ENCODE results near the gene RHBDF1. TPM values are rescaled to one million over a fixed set of nuclear protein-coding genes. Genes with fewer than 3 reads are reported as not detected.

Gene RHBDF1
- total and polyA plus RNA-seq, 3 experiments from 2014 or later = 0.53 to 0.59 TPM; not detected in 1

- H3K4me3 Mint-ChIP-seq = no peak overlapping the region
- peaks cover 7% of the 10 kb centered on the region for H3K4me1 ChIP-seq (ENCODE audit: insufficient read depth, low read length)
- no peaks in the 10 kb centered on the region for H3K9me3 Mint-ChIP-seq
- peak overlapping the region in 1 of 8 donors; percentile 33 for H3K27ac Mint-ChIP-seq
- no peak overlapping the region for H3K27ac ChIP-seq (ENCODE audit: low read depth, low read length)
- no peak for DNase-seq
- H3K36me3 Mint-ChIP-seq = peaks cover 0 to 54% (median 2%) of the 10 kb centered on the region in 3 donors
- peaks cover 6 to 7% (median 6%) of the 10 kb centered on the region in 3 donors for H3K4me1 Mint-ChIP-seq
- no peak overlapping the region for H3K4me3 ChIP-seq (ENCODE audit: low read length)
- peaks cover 0 to under 1% of the 10 kb centered on the region in 2 donors for H3K27me3 Mint-ChIP-seq
- no peaks in the 10 kb centered on the region for H3K27me3 ChIP-seq (ENCODE audit: insufficient read depth, low read length, poor library complexity, severe bottlenecking)
- H3K9me3 ChIP-seq (ENCODE audit: low read length) = no peaks in the 10 kb centered on the region
- ChIA-PET POLR2A (no interaction called here), CTCF (interaction anchor here (1.7 kb wide), 1 partner anchor 24 kb away, joined by 7 read pairs; no protein-coding TSS in a partner anchor)
- no peaks in the 10 kb centered on the region for H3K36me3 ChIP-seq (ENCODE audit: insufficient read depth, low read length)
These were observed 17.2 kb upstream of the RHBDF1 start for GRCh38 chr16:89391-90302.

- no peaks in the 10 kb centered on the region for H3K36me3 ChIP-seq (ENCODE audit: insufficient read depth, low read length)
- CTCF ChIA-PET = interaction anchor here (1.7 kb wide), 1 partner anchor 23 kb away, joined by 7 read pairs; no protein-coding TSS in a partner anchor
These were observed 16.2 kb upstream of the RHBDF1 start for GRCh38 chr16:88613-89012.

GRCh38 chr16:86483-86952, 14.1 kb upstream of the RHBDF1 start:
- POLR2A ChIA-PET = no interaction called here
- Mint-ChIP-seq H3K36me3 (peaks cover 0 to 52% (median 2%) of the 10 kb centered on the region in 3 donors), H3K4me1 (peaks cover 24 to 29% (median 24%) of the 10 kb centered on the region in 3 donors)

More at GRCh38 chr16:88613-89012, 16.2 kb upstream of the RHBDF1 start:
- Histone ChIP-seq H3K27me3 (ENCODE audit: insufficient read depth, low read length, poor library complexity, severe bottlenecking) (no peaks in the 10 kb centered on the region), H3K27ac (ENCODE audit: low read depth, low read length) (no peak overlapping the region), H3K9me3 (ENCODE audit: low read length) (no peaks in the 10 kb centered on the region), H3K4me3 (ENCODE audit: low read length) (no peak overlapping the region), H3K4me1 (ENCODE audit: insufficient read depth, low read length) (peaks cover 17% of the 10 kb centered on the region)
- Mint-ChIP-seq H3K9me3 (no peaks in the 10 kb centered on the region), H3K36me3 (peaks cover 0 to 60% (median 2%) of the 10 kb centered on the region in 3 donors), H3K4me3 (no peak overlapping the region), H3K4me1 (peaks cover 16 to 17% (median 16%) of the 10 kb centered on the region in 3 donors), H3K27ac (no peak overlapping the region), H3K27me3 (peaks cover 0 to 1% of the 10 kb centered on the region in 2 donors)
- DNase-seq = no peak
- POLR2A ChIA-PET = interaction anchor here (0.6 kb wide), 1 partner anchor 335 kb away, joined by 8 read pairs; no protein-coding TSS in a partner anchor

GRCh38 chr16:85865-86264, 13.4 kb upstream of the RHBDF1 start:
- no peak overlapping the region for H3K4me3 ChIP-seq (ENCODE audit: low read length)
- no peaks in the 10 kb centered on the region for H3K9me3 Mint-ChIP-seq
- H3K27ac Mint-ChIP-seq = peak overlapping the region in 5 of 8 donors; percentile 29 to 82 (median 47)
- peaks cover 19% of the 10 kb centered on the region for H3K4me1 ChIP-seq (ENCODE audit: insufficient read depth, low read length)
- H3K4me1 Mint-ChIP-seq = peaks cover 24 to 29% (median 24%) of the 10 kb centered on the region in 3 donors
- H3K27me3 Mint-ChIP-seq = peaks cover 0 to 1% of the 10 kb centered on the region in 2 donors
- H3K4me3 Mint-ChIP-seq = no peak overlapping the region
- no peak for DNase-seq
- H3K27me3 ChIP-seq (ENCODE audit: insufficient read depth, low read length, poor library complexity, severe bottlenecking) = no peaks in the 10 kb centered on the region
- H3K27ac ChIP-seq (ENCODE audit: low read depth, low read length) = no peak overlapping the region
- peaks cover 0 to 52% (median 2%) of the 10 kb centered on the region in 3 donors for H3K36me3 Mint-ChIP-seq
- no peaks in the 10 kb centered on the region for H3K36me3 ChIP-seq (ENCODE audit: insufficient read depth, low read length)
- ChIA-PET POLR2A (no interaction called here), CTCF (interaction anchor here (1.0 to 5.0 kb wide), 3 partner anchors 11 to 20 kb away, joined by 3 to 25 read pairs (median 21); no protein-coding TSS in a partner anchor)
- H3K9me3 ChIP-seq (ENCODE audit: low read length) = no peaks in the 10 kb centered on the region

More at GRCh38 chr16:86483-86952, 14.1 kb upstream of the RHBDF1 start:
- Mint-ChIP-seq H3K4me3 (no peak overlapping the region), H3K9me3 (no peaks in the 10 kb centered on the region), H3K27me3 (peaks cover 0 to 1% of the 10 kb centered on the region in 2 donors), H3K27ac (no peak overlapping the region)
- CTCF ChIA-PET = interaction anchor here (3.7 to 5.0 kb wide), 2 partner anchors 10 to 21 kb away, joined by 21 to 25 read pairs; no protein-coding TSS in a partner anchor
- peak in 1 of 5 donors; percentile 46 for DNase-seq
- Histone ChIP-seq H3K9me3 (ENCODE audit: low read length) (no peaks in the 10 kb centered on the region), H3K36me3 (ENCODE audit: insufficient read depth, low read length) (no peaks in the 10 kb centered on the region), H3K4me3 (ENCODE audit: low read length) (no peak overlapping the region), H3K27ac (ENCODE audit: low read depth, low read length) (no peak overlapping the region), H3K4me1 (ENCODE audit: insufficient read depth, low read length) (peaks cover 19% of the 10 kb centered on the region), H3K27me3 (ENCODE audit: insufficient read depth, low read length, poor library complexity, severe bottlenecking) (no peaks in the 10 kb centered on the region)

GRCh38 chr16:85407-85782, 13.0 kb upstream of the RHBDF1 start:
- ChIA-PET POLR2A (no interaction called here), CTCF (interaction anchor here (1.0 to 5.0 kb wide), 3 partner anchors 11 to 21 kb away, joined by 3 to 25 read pairs (median 21); no protein-coding TSS in a partner anchor)
- H3K36me3 Mint-ChIP-seq = peaks cover 0 to 50% (median 0%) of the 10 kb centered on the region in 3 donors
- H3K4me3 ChIP-seq (ENCODE audit: low read length) = no peak overlapping the region
- no peak overlapping the region for H3K27ac ChIP-seq (ENCODE audit: low read depth, low read length)
- H3K4me3 Mint-ChIP-seq = no peak overlapping the region
- peaks cover 24 to 29% (median 24%) of the 10 kb centered on the region in 3 donors for H3K4me1 Mint-ChIP-seq
- H3K9me3 ChIP-seq (ENCODE audit: low read length) = no peaks in the 10 kb centered on the region
- H3K27ac Mint-ChIP-seq = peak overlapping the region in 1 of 8 donors; percentile 90
- peaks cover 0 to 1% of the 10 kb centered on the region in 2 donors for H3K27me3 Mint-ChIP-seq
- H3K36me3 ChIP-seq (ENCODE audit: insufficient read depth, low read length) = no peaks in the 10 kb centered on the region
- DNase-seq = peak in 1 of 5 donors; percentile 46
- H3K9me3 Mint-ChIP-seq = no peaks in the 10 kb centered on the region
- no peaks in the 10 kb centered on the region for H3K27me3 ChIP-seq (ENCODE audit: insufficient read depth, low read length, poor library complexity, severe bottlenecking)
- H3K4me1 ChIP-seq (ENCODE audit: insufficient read depth, low read length) = peaks cover 19% of the 10 kb centered on the region

- Mint-ChIP-seq H3K9me3 (no peaks in the 10 kb centered on the region), H3K4me3 (peak overlapping the region in 6 of 7 donors; percentile 12 to 69 (median 48)), H3K4me1 (peaks cover 24 to 32% (median 24%) of the 10 kb centered on the region in 3 donors), H3K27me3 (peaks cover 0 to 1% of the 10 kb centered on the region in 2 donors), H3K27ac (peak overlapping the region in 7 of 8 donors; percentile 2 to 92 (median 78)), H3K36me3 (peaks cover 0 to 52% (median 0%) of the 10 kb centered on the region in 3 donors)
- POLR2A ChIA-PET = no interaction called here
- Histone ChIP-seq H3K27ac (ENCODE audit: low read depth, low read length) (no peak overlapping the region), H3K4me3 (ENCODE audit: low read length) (no peak overlapping the region), H3K9me3 (ENCODE audit: low read length) (no peaks in the 10 kb centered on the region), H3K27me3 (ENCODE audit: insufficient read depth, low read length, poor library complexity, severe bottlenecking) (no peaks in the 10 kb centered on the region), H3K4me1 (ENCODE audit: insufficient read depth, low read length) (peaks cover 19% of the 10 kb centered on the region), H3K36me3 (ENCODE audit: insufficient read depth, low read length) (no peaks in the 10 kb centered on the region)
- CTCF ChIA-PET = interaction anchor here (1.0 to 5.0 kb wide), 3 partner anchors 12 to 21 kb away, joined by 3 to 25 read pairs (median 21); no protein-coding TSS in a partner anchor
- DNase-seq = peak in 3 of 5 donors; percentile 17 to 58 (median 19)
These were observed 12.4 kb upstream of the RHBDF1 start for GRCh38 chr16:84718-85406.

GRCh38 chr16:83781-84615, 11.6 kb upstream of the RHBDF1 start:
- Histone ChIP-seq H3K36me3 (ENCODE audit: insufficient read depth, low read length) (no peaks in the 10 kb centered on the region), H3K4me1 (ENCODE audit: insufficient read depth, low read length) (peaks cover 19% of the 10 kb centered on the region), H3K4me3 (ENCODE audit: low read length) (no peak overlapping the region), H3K27ac (ENCODE audit: low read depth, low read length) (no peak overlapping the region), H3K27me3 (ENCODE audit: insufficient read depth, low read length, poor library complexity, severe bottlenecking) (no peaks in the 10 kb centered on the region), H3K9me3 (ENCODE audit: low read length) (no peaks in the 10 kb centered on the region)
- CTCF ChIA-PET = interaction anchor here (3.7 to 5.0 kb wide), 2 partner anchors 13 to 18 kb away, joined by 21 to 25 read pairs; no protein-coding TSS in a partner anchor
- POLR2A ChIA-PET = interaction anchor here (0.7 kb wide), 1 partner anchor 20 kb away, joined by 3 read pairs; no protein-coding TSS in a partner anchor
- Mint-ChIP-seq H3K27me3 (peaks cover 0 to 1% of the 10 kb centered on the region in 2 donors), H3K4me3 (peak overlapping the region in 6 of 7 donors; percentile 3 to 71 (median 20)), H3K36me3 (peaks cover 0 to 56% (median 0%) of the 10 kb centered on the region in 3 donors), H3K9me3 (no peaks in the 10 kb centered on the region), H3K27ac (peak overlapping the region; percentile 2 to 93 (median 86)), H3K4me1 (peaks cover 26 to 40% (median 27%) of the 10 kb centered on the region in 3 donors)
- no peak for DNase-seq

All from CD8-positive, alpha-beta memory T cell (primary cell).